GM21367 (cell line): ENCODE results near the gene ZNF502.

Experiments
- ATAC-seq: cut with Tn5 transposase; IDR thresholded peaks from one replicate; pipeline ENCODE4 v1.9.1; 2021; ENCODE audit not compliant: unreplicated experiment

ZNF502 gene

DNA sequence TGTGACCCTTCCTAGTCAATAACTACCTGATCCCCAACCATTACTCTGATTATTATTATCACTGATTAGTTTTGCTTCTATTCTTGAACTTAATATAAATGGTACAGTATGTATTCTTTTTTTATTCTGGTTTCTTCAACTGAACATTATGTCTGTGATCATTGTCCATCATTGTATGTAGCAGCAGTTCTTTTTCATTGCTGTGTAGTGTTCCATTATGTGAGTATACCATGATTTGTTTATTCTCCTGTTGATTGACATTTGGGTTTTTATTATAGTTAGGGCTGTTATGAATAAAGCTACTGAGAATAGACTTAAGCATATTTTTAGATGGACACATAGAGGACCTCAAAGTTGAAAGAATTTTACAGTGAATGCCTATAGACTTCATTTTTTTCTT lies 51.8 kb downstream of the ZNF502 start:
- no peak for ATAC-seq

DNA sequence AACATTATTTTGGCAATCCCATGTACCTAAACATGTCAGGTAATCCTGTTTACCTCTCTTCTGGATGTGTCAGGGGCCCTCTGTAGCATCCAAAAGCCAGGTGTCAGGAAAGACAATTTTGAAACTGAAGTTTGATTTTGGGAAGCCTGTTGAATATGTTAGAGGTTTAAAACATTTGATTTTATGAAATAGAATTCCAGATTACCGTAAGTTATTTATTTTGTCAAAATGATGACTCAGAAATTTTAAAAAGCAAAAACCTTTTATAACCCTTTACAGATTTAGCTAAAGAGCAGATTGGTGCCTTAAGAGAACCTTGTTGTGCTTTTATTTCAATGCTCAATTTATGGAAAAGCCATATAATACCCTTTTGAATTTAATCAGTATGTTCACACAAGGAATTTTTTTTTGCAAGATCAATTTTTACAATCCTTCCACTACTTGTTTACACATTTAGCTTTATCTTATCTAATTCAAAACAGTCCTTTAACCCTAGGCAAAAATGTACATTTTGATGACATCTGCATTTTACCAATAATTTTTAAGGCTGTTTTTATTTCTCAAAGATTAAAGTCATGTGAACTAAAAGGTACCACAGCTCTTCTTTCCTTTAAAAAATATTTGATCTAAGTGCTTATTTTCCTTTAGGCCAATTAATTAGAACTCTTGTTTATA lies 59.1 kb downstream of the ZNF502 start:
- no peak for ATAC-seq

DNA sequence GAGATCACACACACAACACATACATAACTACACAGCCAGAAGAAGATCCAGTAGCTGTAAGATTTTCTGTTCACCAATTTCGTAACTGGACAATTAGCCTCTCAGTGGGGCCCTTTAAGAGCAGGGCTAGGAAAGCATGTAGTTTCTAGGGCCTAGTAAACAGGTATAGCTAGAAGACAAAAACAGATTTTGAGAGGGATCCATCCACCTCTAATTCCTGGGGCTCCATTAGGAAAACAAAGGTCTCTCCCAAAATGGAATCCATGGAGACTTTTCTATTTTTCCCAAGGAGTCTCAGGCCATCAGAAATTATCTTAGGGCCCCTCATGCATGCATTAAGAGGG lies 59.6 kb downstream of the ZNF502 start:
- no peak for ATAC-seq
